NB4 (cell line): ENCODE results near the gene VKORC1.

ENCODE experiments used
- DNase-seq: peaks from one replicate; pipeline ENCODE4 v3.0.0; 2010; ENCODE audit warnings: low read depth
- H3K4me3 ChIP-seq: one replicate; pipeline ENCODE4 v1.5.1; 2011; ENCODE audit warnings: mild to moderate bottlenecking, low read depth, low read length, moderate library complexity
- CTCF ChIP-seq: IDR thresholded peaks from one replicate; pipeline ENCODE4 v1.5.1; 2012; ENCODE audit warnings: low read depth, low read length
- MYC ChIP-seq: IDR thresholded peaks from 2 replicates; pipeline ENCODE4 v1.6.1; 2011; ENCODE audit warnings: low read depth, low read length
- POLR2A ChIP-seq: IDR thresholded peaks from 2 replicates; pipeline ENCODE4 v1.6.1; 2011; ENCODE audit warnings: mild to moderate bottlenecking; ENCODE audit not compliant: insufficient read length; ENCODE audit errors: extremely low read depth
- TF ChIP-seq, protein P1 (sequence below): IDR thresholded peaks from 2 replicates; pipeline ENCODE4 v1.6.1; 2011; ENCODE audit warnings: low read depth, low read length

The VKORC1 gene

GRCh38 chr16:31079342-31079944 lies 15.2 kb downstream of the VKORC1 start:
- peak overlapping the region; percentile 56 for H3K4me3 ChIP-seq
- peak; percentile 95 for DNase-seq
- TF ChIP-seq, protein P1, sequence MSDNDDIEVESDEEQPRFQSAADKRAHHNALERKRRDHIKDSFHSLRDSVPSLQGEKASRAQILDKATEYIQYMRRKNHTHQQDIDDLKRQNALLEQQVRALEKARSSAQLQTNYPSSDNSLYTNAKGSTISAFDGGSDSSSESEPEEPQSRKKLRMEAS, result peak; percentile 93
- peak; percentile 10 for TF ChIP-seq CTCF
- TF ChIP-seq POLR2A, result peak; percentile 36
- TF ChIP-seq MYC, result peak; percentile 96

DNA sequence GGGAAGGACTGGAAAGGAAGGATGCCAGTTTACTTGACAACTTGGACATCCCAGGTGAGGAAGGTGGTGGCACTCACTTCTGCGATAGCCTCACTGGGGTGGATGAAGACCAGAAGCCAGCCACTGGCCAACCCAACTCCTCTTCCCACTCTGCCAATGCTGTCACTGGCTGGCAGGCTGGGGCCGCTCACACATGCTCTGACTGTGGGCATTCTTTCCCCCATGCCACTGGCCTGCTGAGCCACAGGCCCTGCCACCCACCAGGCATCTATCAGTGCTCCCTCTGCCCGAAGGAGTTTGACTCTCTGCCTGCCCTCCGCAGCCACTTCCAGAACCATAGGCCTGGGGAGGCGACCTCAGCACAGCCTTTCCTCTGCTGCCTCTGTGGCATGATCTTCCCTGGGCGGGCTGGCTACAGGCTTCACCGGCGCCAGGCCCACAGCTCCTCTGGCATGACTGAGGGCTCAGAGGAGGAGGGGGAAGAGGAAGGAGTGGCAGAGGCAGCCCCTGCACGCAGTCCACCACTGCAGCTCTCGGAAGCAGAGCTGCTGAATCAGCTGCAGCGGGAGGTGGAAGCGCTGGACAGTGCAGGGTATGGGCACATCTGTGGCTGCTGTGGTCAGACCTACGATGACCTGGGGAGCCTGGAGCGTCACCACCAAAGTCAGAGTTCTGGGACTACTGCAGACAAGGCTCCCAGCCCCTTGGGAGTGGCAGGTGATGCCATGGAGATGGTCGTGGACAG lies 15.8 kb downstream of the VKORC1 start:
- TF ChIP-seq, protein P1, result 0 out of 2 replicates have a peak, but pooled peaks have one; percentile 13
- TF ChIP-seq MYC, result no peak
- peak overlapping the region; percentile 56 for H3K4me3 ChIP-seq
- DNase-seq, result peak; percentile 83

DNA sequence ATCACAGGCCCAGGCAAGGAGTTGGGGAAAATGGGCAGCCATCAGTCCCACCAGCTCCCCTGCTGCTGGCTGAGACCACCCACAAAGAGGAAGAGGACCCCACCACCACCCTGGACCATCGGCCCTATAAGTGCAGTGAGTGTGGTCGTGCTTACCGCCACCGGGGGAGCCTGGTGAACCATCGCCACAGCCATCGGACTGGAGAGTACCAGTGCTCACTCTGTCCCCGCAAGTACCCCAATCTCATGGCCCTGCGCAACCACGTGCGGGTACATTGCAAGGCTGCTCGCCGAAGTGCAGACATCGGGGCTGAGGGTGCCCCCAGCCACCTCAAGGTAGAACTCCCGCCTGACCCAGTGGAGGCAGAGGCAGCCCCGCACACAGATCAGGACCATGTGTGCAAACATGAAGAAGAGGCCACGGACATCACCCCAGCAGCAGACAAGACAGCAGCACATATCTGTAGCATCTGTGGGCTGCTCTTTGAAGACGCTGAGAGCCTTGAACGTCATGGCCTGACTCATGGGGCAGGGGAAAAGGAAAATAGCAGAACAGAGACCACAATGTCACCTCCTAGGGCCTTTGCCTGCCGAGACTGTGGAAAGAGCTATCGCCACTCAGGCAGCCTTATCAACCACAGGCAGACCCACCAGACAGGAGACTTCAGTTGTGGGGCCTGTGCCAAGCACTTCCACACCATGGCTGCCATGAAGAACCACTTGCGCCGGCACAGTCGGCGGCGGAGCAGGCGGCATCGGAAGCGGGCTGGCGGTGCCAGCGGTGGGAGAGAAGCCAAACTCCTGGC lies 16.8 kb downstream of the VKORC1 start:
- H3K4me3 ChIP-seq, result no peak overlapping the region
- TF ChIP-seq POLR2A (no peak), MYC (no peak), CTCF (peak; percentile 11)
- TF ChIP-seq, protein P1, result no peak
- no peak for DNase-seq

DNA sequence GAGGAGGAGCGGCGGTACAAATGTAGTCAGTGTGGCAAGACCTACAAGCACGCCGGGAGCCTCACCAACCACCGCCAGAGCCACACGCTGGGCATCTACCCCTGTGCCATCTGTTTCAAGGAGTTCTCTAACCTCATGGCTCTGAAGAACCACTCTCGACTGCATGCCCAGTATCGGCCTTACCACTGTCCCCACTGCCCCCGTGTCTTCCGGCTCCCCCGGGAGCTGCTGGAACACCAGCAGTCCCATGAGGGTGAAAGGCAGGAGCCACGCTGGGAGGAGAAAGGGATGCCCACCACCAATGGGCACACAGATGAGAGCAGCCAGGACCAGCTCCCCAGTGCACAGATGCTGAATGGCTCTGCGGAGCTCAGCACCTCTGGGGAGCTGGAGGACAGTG lies 17.6 kb downstream of the VKORC1 start:
- no peak overlapping the region for H3K4me3 ChIP-seq
- no peak for DNase-seq
- TF ChIP-seq POLR2A (no peak), MYC (no peak), CTCF (no peak)
- TF ChIP-seq, protein P1, result no peak

- TF ChIP-seq CTCF (no peak), MYC (no peak), POLR2A (no peak)
- TF ChIP-seq, protein P1, result no peak
- H3K4me3 ChIP-seq, result no peak overlapping the region
- no peak for DNase-seq
Observed at GRCh38 chr16:31076319-31076718, 18.3 kb downstream of the VKORC1 start.

DNA sequence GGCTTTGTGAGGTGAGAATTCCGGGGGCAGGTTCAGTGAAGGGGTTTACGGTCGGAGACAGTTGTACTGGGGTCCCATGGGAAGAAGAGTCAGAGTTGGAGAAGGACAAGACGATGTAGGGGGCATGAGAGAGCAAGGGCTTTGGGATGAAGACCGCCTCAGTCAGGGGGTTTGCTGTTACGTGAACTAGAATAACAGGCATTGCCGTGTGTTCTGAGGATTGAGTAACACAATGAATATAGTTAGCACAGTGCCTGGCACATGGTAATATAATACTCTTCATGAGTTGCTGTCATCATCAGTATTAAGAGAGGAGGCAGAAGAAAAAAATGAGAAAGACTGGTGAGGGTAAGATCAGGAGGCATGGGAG lies 19.8 kb downstream of the VKORC1 start:
- H3K4me3 ChIP-seq, result peak overlapping the region; percentile 87
- no peak for DNase-seq
- peak; percentile 28 for TF ChIP-seq MYC
- no peak for TF ChIP-seq POLR2A
